Measurements from ENCODE around the gene EMD.

GRCh38 chrX:154411981-154412340, 32.9 kb downstream of the EMD start:
- TF ChIP-seq CTCF (IDR thresholded peaks at IDR 0.05; ENCODE audit: poor library complexity), result no peak
- TF ChIP-seq EZH2phosphoT487 (IDR thresholded peaks at IDR 0.05; ENCODE audit: low read depth, severe bottlenecking, unreplicated experiment), result no peak
